Bronchial epithelial cell (primary cell): ENCODE results near the gene NFIA. TPM values are rescaled to one million over a fixed set of nuclear protein-coding genes. Genes with fewer than 3 reads are reported as not detected.

Source experiments
- DNase-seq: peaks from one replicate; pipeline ENCODE4 v3.0.0-alpha.2; 2010; ENCODE audit warnings: low read depth
- FAIRE-seq: peaks from 2 replicates; lab custom pipeline; 2011; peaks lifted over from hg19 to GRCh38; lab: Jason Lieb, UNC
- H3K27me3 ChIP-seq: 2 replicates; pipeline ENCODE4 v1.5.1; 2011; ENCODE audit warnings: low read length; ENCODE audit not compliant: control insufficient read depth, insufficient read depth
- H3K36me3 ChIP-seq: 2 replicates; pipeline ENCODE4 v1.5.1; 2011; ENCODE audit warnings: low read length; ENCODE audit not compliant: control insufficient read depth, insufficient read depth
- H3K4me3 ChIP-seq: 2 replicates; pipeline ENCODE4 v1.5.1; 2011; ENCODE audit warnings: mild to moderate bottlenecking, low read depth, low read length, control low read depth
- total RNA-seq: library from RNA; depleted of rRNA; stranded (reverse); fragments of >200 nt; gene quantifications from 2 replicates; pipeline ENCODE4 v1.2.1, GENCODE V29; 2014
- TF ChIP-seq, protein P1 (sequence below): IDR thresholded peaks from 2 replicates; pipeline ENCODE4 v1.5.1; 2011; ENCODE audit warnings: mild to moderate bottlenecking, moderate library complexity, low read length, control low read depth, inconsistent platforms; ENCODE audit not compliant: insufficient read depth, severe bottlenecking

NFIA gene
- total RNA-seq, 1 donor from 2014 or later, result 7.4 TPM

DNA sequence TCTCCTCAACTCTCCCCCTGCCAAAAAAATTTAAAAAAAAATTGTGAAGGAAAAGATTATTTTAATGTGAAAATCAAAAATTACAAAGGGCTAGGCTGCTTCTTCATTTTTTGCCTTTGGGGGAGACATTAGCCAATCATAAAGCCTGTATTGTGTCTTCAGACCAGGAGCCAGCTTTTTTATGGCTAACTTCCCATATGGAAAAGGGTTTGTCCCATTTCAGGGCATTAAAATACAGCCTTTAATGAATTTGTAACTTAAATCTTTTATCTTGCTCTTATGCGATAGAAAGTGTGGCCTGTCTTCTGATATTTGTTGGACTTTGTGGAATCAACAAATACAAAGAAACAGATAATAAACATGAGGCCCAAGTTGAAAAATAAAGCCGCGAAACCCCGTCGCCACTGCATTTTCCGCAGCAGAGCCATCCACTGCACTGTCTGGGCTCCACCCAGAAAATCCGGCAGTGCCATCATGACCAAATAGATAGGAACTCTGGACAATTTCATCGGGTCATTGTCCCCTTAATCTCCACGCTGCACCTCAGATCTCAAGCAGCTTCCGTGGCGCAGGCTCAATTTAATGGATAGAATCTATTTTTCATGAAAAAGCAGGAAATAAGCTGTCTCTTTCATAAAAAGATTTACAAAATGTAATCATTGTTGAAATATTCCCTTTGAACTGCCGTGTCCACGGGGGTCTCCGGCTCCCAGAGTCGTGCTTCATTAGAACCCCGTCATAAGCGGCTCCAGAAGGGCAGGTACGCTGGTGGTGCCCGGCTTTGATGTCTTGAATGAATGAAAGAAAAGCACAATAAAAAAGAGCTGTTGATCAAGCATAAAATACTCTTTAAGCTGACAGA, 365.0 kb downstream of the NFIA start:
- TF ChIP-seq, protein P1, sequence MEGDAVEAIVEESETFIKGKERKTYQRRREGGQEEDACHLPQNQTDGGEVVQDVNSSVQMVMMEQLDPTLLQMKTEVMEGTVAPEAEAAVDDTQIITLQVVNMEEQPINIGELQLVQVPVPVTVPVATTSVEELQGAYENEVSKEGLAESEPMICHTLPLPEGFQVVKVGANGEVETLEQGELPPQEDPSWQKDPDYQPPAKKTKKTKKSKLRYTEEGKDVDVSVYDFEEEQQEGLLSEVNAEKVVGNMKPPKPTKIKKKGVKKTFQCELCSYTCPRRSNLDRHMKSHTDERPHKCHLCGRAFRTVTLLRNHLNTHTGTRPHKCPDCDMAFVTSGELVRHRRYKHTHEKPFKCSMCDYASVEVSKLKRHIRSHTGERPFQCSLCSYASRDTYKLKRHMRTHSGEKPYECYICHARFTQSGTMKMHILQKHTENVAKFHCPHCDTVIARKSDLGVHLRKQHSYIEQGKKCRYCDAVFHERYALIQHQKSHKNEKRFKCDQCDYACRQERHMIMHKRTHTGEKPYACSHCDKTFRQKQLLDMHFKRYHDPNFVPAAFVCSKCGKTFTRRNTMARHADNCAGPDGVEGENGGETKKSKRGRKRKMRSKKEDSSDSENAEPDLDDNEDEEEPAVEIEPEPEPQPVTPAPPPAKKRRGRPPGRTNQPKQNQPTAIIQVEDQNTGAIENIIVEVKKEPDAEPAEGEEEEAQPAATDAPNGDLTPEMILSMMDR, result no peak
- Histone ChIP-seq H3K36me3 (no peaks in the 10 kb centered on the region), H3K4me3 (no peak overlapping the region), H3K27me3 (no peaks in the 10 kb centered on the region)
- no peak for DNase-seq
- FAIRE-seq, result no peak

DNA sequence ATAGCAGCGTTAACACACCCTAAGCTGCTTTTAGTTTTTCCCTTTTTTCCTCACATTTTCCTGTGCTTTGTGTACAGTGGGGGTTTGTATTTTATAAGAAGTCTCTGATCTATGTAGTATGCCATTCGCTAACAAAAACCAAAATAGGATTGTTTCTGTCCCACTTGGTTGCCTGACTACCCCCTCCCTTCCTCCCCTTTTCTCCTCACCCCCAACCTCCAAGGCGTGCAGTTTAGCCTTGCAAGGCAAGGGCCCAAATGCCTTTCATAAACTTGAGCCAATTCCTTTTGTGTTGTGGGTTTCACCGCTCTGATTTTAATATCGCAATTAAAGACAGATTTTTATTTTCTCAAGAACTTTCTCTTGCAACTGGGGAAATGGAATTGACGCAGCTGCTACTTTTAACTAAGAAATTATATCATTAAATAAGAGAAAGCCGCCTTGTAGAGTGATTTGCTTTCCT, 365.6 kb downstream of the NFIA start:
- FAIRE-seq (no peak), DNase-seq (no peak)
- no peaks in the 10 kb centered on the region for H3K27me3 ChIP-seq
- TF ChIP-seq, protein P1, result no peak
- H3K36me3 ChIP-seq, result no peaks in the 10 kb centered on the region
- no peak overlapping the region for H3K4me3 ChIP-seq

DNA sequence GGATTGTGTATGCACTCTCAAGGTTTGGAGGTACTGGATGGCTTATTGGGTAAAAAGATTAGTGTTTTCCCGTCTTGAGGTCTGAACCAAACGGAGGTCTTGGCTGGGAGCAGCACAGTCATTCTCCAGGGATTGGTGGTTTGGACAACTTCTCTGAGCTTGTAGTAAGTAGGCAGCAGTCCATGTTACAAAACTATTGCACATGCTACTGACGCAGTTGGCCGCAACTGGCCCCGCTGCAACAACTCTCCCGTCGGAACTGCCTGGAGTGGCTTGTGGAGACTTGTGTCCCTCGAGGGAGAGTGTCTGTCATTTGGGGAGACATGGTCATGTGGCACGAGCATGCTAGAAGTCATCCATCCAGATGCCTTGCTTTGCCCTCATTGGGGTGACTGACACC, 366.6 kb downstream of the NFIA start:
- no peak overlapping the region for H3K4me3 ChIP-seq
- no peaks in the 10 kb centered on the region for H3K27me3 ChIP-seq
- FAIRE-seq (no peak), DNase-seq (peak; percentile 46)
- no peaks in the 10 kb centered on the region for H3K36me3 ChIP-seq
- TF ChIP-seq, protein P1, result no peak

DNA sequence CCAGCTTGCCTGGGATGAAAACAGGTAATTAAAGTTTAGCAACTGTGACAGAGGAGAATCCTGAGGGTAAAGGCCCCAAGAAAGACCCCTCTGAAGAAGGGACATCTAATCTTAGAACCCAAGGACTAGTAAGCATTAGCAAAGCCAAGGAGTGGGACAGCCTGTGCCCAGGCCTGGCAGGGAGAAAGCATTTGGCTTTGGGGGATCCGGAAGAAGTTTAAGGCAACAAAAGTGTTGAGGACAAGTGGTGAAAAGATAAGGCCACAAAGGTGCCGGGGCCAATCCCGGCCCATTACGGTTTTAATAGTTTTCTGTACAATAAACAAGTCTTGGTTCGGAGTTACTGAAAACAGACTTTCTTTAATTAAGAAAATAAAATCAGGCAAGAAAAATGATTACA, 367.0 kb downstream of the NFIA start:
- Histone ChIP-seq H3K4me3 (no peak overlapping the region), H3K36me3 (no peaks in the 10 kb centered on the region), H3K27me3 (no peaks in the 10 kb centered on the region)
- TF ChIP-seq, protein P1, result no peak
- FAIRE-seq (no peak), DNase-seq (no peak)

DNA sequence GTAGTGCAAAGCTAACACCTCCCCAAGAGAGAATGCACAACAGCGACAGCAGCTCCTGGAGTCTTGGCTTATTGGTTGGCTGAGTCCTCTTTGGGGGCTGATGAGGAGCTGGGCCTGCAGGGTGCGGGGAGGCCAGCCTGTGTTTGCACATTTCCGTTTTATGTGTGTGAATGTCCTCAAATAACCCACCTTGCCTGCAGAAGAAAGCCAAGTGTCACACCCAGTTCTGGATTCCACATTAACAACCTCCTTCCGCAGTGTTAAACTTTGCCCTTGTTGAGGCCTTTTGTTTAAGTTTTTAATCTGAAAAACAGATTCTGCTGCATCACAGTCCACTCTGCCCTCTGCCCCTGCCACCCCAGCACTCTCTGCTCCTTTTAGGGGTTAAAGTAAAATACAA, 368.1 kb downstream of the NFIA start:
- TF ChIP-seq, protein P1, result no peak
- H3K4me3 ChIP-seq, result no peak overlapping the region
- no peak for FAIRE-seq

More for the DNA sequence above, 368.1 kb downstream of the NFIA start:
- no peaks in the 10 kb centered on the region for H3K27me3 ChIP-seq
- DNase-seq, result peak; percentile 19
- H3K36me3 ChIP-seq, result peaks cover 3% of the 10 kb centered on the region
